IMR-90 (cell line): ENCODE data around the gene TCF3. TPM values are rescaled to one million over a fixed set of nuclear protein-coding genes. Genes with fewer than 3 reads are reported as not detected.

ENCODE experiments used
- ATAC-seq: fragments of 200-7000 bp; cut with Tn5 transposase; 2 replicates; pipeline ENCODE4 v1.9.1; 2020; ENCODE audit warnings: low read depth, mild to moderate bottlenecking, moderate library complexity
- BruUV-seq: library from RNA; stranded (reverse); fragments of 400-500 nt; replicated peaks from 2 replicates; lab custom pipeline; 2021; lab: Mats Ljungman, UMichigan
- CTCF ChIA-PET: fragments of 300-600 bp; formaldehyde crosslinking; extraction: SDS; loops from one replicate; lab custom pipeline; 2021; ENCODE audit warnings: antibody characterized with exemption; lab: Yijun Ruan, JAX
- POLR2A ChIA-PET: fragments of 300-600 bp; sonication (Branson Sonifier 250); formaldehyde crosslinking; loops from one replicate; lab custom pipeline; 2022; ENCODE audit warnings: antibody characterized with exemption; ENCODE audit not compliant: unreplicated experiment; lab: Charles Lee
- DNase-seq: peaks from one replicate; pipeline ENCODE4 v3.0.0; 2013
- H2AFZ ChIP-seq: replicated peaks from 2 replicates; pipeline ENCODE3; 2013; ENCODE audit warnings: low read length, mild to moderate bottlenecking; ENCODE audit not compliant: poor library complexity
- H2AK5ac ChIP-seq: 2 replicates; pipeline ENCODE4 v1.6.1; 2013; ENCODE audit warnings: low read depth, low read length, inconsistent platforms
- H2AK9ac ChIP-seq: replicated peaks from 2 replicates; pipeline ENCODE3; 2013; ENCODE audit warnings: mild to moderate bottlenecking, low read depth, low read length, moderate library complexity; ENCODE audit not compliant: poor library complexity
- H2BK120ac ChIP-seq: 2 replicates; pipeline ENCODE4 v1.6.1; 2013; ENCODE audit warnings: low read depth, low read length, inconsistent platforms
- H2BK15ac ChIP-seq: 3 replicates; pipeline ENCODE4 v1.6.1; 2013; ENCODE audit warnings: low read depth, low read length, inconsistent platforms
- H2BK20ac ChIP-seq: 2 replicates; pipeline ENCODE4 v1.6.1; 2013; ENCODE audit warnings: low read depth, mild to moderate bottlenecking, inconsistent platforms, low read length, moderate library complexity
- H2BK5ac ChIP-seq: 2 replicates; pipeline ENCODE4 v1.6.1; 2013; ENCODE audit warnings: mild to moderate bottlenecking, low read depth, low read length, inconsistent platforms; ENCODE audit not compliant: poor library complexity, severe bottlenecking
- H3K14ac ChIP-seq: replicated peaks from 2 replicates; pipeline ENCODE4 v1.6.1; 2013; ENCODE audit warnings: low read depth, low read length, inconsistent platforms
- H3K18ac ChIP-seq: 2 replicates; pipeline ENCODE4 v1.6.1; 2013; ENCODE audit warnings: low read depth, low read length, control low read depth
- H3K23ac ChIP-seq: 2 replicates; pipeline ENCODE4 v1.6.1; 2013; ENCODE audit warnings: low read depth, low read length, inconsistent platforms
- H3K27ac ChIP-seq: 2 replicates; pipeline ENCODE4 v1.5.1; 2013; ENCODE audit warnings: mild to moderate bottlenecking, control low read depth, low read length; ENCODE audit not compliant: insufficient read depth
- H3K27me3 ChIP-seq: 2 replicates; pipeline ENCODE4 v1.6.1; 2013; ENCODE audit warnings: low read length; ENCODE audit not compliant: control insufficient read depth, insufficient read depth
- H3K36me3 ChIP-seq: 2 replicates; pipeline ENCODE4 v1.6.1; 2013; ENCODE audit warnings: low read length, mixed read lengths; ENCODE audit not compliant: control insufficient read depth, insufficient read depth
- H3K4ac ChIP-seq: 2 replicates; pipeline ENCODE4 v1.6.1; 2013; ENCODE audit warnings: low read depth, low read length, inconsistent platforms
- H3K4me1 ChIP-seq: 2 replicates; pipeline ENCODE4 v1.6.1; 2013; ENCODE audit warnings: low read length, mixed read lengths; ENCODE audit not compliant: control insufficient read depth, insufficient read depth
- H3K4me2 ChIP-seq: 2 replicates; pipeline ENCODE4 v1.6.1; 2013; ENCODE audit warnings: low read depth, mild to moderate bottlenecking, control low read depth, low read length, moderate library complexity
- H3K4me3 ChIP-seq: 2 replicates; pipeline ENCODE4 v1.5.1; 2013; ENCODE audit warnings: low read depth, mild to moderate bottlenecking, control low read depth, low read length, moderate library complexity; ENCODE audit not compliant: insufficient read depth
- H3K56ac ChIP-seq: 2 replicates; pipeline ENCODE4 v1.6.1; 2013; ENCODE audit warnings: low read length, inconsistent platforms; ENCODE audit not compliant: insufficient read depth; ENCODE audit errors: extremely low read depth
- H3K79me1 ChIP-seq, 2 experiments: 2 replicates each; pipeline ENCODE4 v1.6.1; 2013; ENCODE audit warnings: low read length in 2 of 2, inconsistent platforms in 1 of 2, low read depth in 1 of 2
- H3K9ac ChIP-seq: 2 replicates; pipeline ENCODE4 v1.6.1; 2013; ENCODE audit warnings: low read depth, low read length, control low read depth
- H3K9me1 ChIP-seq: 2 replicates; pipeline ENCODE4 v1.6.1; 2013; ENCODE audit warnings: low read length, inconsistent platforms; ENCODE audit not compliant: insufficient read depth
- H3K9me3 ChIP-seq: 2 replicates; pipeline ENCODE4 v1.6.1; 2013; ENCODE audit warnings: low read length; ENCODE audit not compliant: control insufficient read depth, insufficient read depth
- H4K20me1 ChIP-seq: 2 replicates; pipeline ENCODE4 v1.6.1; 2013; ENCODE audit warnings: low read length, inconsistent platforms; ENCODE audit not compliant: insufficient read depth
- H4K5ac ChIP-seq: 2 replicates; pipeline ENCODE4 v1.6.1; 2013; ENCODE audit warnings: mild to moderate bottlenecking, low read depth, low read length, control low read depth
- H4K8ac ChIP-seq, 2 experiments: 2 replicates each; pipeline ENCODE4 v1.6.1; 2013; ENCODE audit warnings: low read depth in 2 of 2, low read length in 2 of 2, control low read depth in 1 of 2, inconsistent platforms in 1 of 2
- H4K91ac ChIP-seq: 2 replicates; pipeline ENCODE4 v1.6.1; 2013; ENCODE audit warnings: low read depth, low read length, inconsistent platforms; ENCODE audit not compliant: insufficient read depth
- MXI1 ChIP-seq: IDR thresholded peaks from 2 replicates; pipeline ENCODE4 v1.6.1; 2012; ENCODE audit warnings: low read depth, mild to moderate bottlenecking, low read length, moderate library complexity, borderline replicate concordance
- WGBS, 2 experiments: methylation state at CpG; one replicate each; pipeline versions ENCODE4 v1.1.5 to v1.1.7; 2013; ENCODE audit warnings: missing lambda C conversion rate in 2 of 2; ENCODE audit not compliant: insufficient read length in 1 of 2; ENCODE audit errors: extremely low coverage in 2 of 2; 5-methylcytosine and 5-hydroxymethylcytosine counted together
- dilution Hi-C: fragments of 300-500 bp; cut with HindIII; formaldehyde crosslinking; loops from one replicate; pipeline ENCODE4 v1.14.3; 2018; ENCODE audit warnings: low sequenced_read_pairs; ENCODE audit not compliant: unreplicated experiment
- in situ Hi-C: fragments of 300-500 bp; cut with MboI; formaldehyde crosslinking; loops from 3 replicates; pipeline ENCODE4 v1.14.3; 2019; ENCODE audit warnings: low sequenced_read_pairs, inconsistent platforms, mixed read lengths
- intact Hi-C: fragments of 100-400 bp; cut with micrococcal nuclease; formaldehyde crosslinking; loops from 2 replicates; pipeline ENCODE4 v1.10.0; 2022
- polyA plus RNA-seq, 3 experiments: library from polyadenylated mRNA; depleted of rRNA; stranded (reverse); fragments of >200 nt; gene quantifications; 2 replicates each; pipeline ENCODE4 v1.2.3, GENCODE V29; 2012; ENCODE audit warnings: low replicate concordance in 1 of 3
- total RNA-seq: library from RNA; depleted of rRNA; stranded (reverse); fragments of >200 nt; gene quantifications from 2 replicates; pipeline ENCODE4 v1.2.3, GENCODE V29; 2012
- TF ChIP-seq, protein P1 (sequence below): fragments of 150-350 bp; IDR thresholded peaks from 2 replicates; pipeline ENCODE4 v1.6.1; 2016; ENCODE audit warnings: low read depth, mild to moderate bottlenecking, low read length, moderate library complexity, borderline replicate concordance
- TF ChIP-seq, protein P2 (sequence below): fragments of 150-350 bp; IDR thresholded peaks from 2 replicates; pipeline ENCODE4 v1.6.1; 2017; ENCODE audit warnings: mild to moderate bottlenecking, antibody characterized with exemption, low read length, low read depth
- TF ChIP-seq, protein P3 (sequence below): conservative IDR thresholded peaks from 2 replicates; pipeline ENCODE4 v1.5.1; 2012; ENCODE audit warnings: mild to moderate bottlenecking, low read depth, low read length, improper control_type of control experiment

TCF3 gene
- total and polyA plus RNA-seq, 2 of the 4 experiments (the other 2 are of a cell fraction), result 29.9 to 127 TPM

DNA sequence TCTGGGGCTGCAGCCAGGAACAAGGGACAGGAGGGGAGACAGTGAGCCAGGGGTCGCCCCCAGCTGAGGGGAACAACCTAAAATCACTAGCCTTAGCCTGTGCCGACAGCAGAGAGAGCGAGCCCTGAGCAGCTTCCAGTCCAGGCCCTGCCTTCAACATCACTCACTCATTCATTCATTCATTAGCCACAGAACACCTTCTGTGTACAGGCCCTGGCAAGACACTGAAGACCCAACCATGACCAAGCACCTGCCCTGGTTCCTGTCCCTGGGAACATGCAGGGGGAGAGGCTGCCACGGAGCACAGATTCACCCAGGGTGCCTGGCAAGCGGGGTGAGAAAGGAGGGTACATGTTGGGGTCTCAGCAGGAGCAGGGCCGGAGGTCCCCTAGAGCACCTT, 89.2 kb downstream of the TCF3 start:
- DNase-seq, result no peak
- POLR2A ChIA-PET, result no interaction called here

More for the DNA sequence above, 89.2 kb downstream of the TCF3 start:
- no peak overlapping the region for H3K27ac ChIP-seq
- H2AFZ ChIP-seq, result no peak overlapping the region
- dilution Hi-C loops (no loop called here), intact Hi-C loops (loop anchor here (10.0 kb wide), 1 partner anchor 992 kb away; no protein-coding TSS in a partner anchor), in situ Hi-C loops (no loop called here)
- no peak overlapping the region for H3K14ac ChIP-seq
- no peak for ATAC-seq
- H3K56ac ChIP-seq, result no peak overlapping the region
- H3K9me1 ChIP-seq, result peaks cover 18% of the 10 kb centered on the region
- H3K79me1 ChIP-seq, result peaks cover 5 to 59% of the 10 kb centered on the region in 2 experiments; a peak in 3 of 4 replicates
- H3K23ac ChIP-seq, result no peak overlapping the region
- no peak overlapping the region for H3K18ac ChIP-seq
- BruUV-seq, result no TSS peak
- H3K9me3 ChIP-seq, result no peaks in the 10 kb centered on the region
- no peak overlapping the region for H4K5ac ChIP-seq
- H3K9ac ChIP-seq, result no peak overlapping the region
- H3K4me2 ChIP-seq, result no peak overlapping the region
- WGBS, 2 experiments, result 100% methylated on average over 1 of the region's 6 CpGs; no CpG with 5 or more reads in 1 of the 2 experiments
- CTCF ChIA-PET, result no interaction called here
- peaks cover 78% of the 10 kb centered on the region for H4K20me1 ChIP-seq
- no peak overlapping the region for H3K4ac ChIP-seq
- no peak overlapping the region for H2AK5ac ChIP-seq
- H2BK15ac ChIP-seq, result no peak overlapping the region
- no peak overlapping the region for H2AK9ac ChIP-seq
- TF ChIP-seq, protein P1, sequence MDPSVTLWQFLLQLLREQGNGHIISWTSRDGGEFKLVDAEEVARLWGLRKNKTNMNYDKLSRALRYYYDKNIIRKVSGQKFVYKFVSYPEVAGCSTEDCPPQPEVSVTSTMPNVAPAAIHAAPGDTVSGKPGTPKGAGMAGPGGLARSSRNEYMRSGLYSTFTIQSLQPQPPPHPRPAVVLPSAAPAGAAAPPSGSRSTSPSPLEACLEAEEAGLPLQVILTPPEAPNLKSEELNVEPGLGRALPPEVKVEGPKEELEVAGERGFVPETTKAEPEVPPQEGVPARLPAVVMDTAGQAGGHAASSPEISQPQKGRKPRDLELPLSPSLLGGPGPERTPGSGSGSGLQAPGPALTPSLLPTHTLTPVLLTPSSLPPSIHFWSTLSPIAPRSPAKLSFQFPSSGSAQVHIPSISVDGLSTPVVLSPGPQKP, result no peak
- TF ChIP-seq, protein P2, sequence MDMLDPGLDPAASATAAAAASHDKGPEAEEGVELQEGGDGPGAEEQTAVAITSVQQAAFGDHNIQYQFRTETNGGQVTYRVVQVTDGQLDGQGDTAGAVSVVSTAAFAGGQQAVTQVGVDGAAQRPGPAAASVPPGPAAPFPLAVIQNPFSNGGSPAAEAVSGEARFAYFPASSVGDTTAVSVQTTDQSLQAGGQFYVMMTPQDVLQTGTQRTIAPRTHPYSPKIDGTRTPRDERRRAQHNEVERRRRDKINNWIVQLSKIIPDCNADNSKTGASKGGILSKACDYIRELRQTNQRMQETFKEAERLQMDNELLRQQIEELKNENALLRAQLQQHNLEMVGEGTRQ, result no peak
- TF ChIP-seq, protein P3, sequence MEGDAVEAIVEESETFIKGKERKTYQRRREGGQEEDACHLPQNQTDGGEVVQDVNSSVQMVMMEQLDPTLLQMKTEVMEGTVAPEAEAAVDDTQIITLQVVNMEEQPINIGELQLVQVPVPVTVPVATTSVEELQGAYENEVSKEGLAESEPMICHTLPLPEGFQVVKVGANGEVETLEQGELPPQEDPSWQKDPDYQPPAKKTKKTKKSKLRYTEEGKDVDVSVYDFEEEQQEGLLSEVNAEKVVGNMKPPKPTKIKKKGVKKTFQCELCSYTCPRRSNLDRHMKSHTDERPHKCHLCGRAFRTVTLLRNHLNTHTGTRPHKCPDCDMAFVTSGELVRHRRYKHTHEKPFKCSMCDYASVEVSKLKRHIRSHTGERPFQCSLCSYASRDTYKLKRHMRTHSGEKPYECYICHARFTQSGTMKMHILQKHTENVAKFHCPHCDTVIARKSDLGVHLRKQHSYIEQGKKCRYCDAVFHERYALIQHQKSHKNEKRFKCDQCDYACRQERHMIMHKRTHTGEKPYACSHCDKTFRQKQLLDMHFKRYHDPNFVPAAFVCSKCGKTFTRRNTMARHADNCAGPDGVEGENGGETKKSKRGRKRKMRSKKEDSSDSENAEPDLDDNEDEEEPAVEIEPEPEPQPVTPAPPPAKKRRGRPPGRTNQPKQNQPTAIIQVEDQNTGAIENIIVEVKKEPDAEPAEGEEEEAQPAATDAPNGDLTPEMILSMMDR, result no peak
- TF ChIP-seq MXI1, result no peak
- no peak overlapping the region for H4K8ac ChIP-seq
- H3K36me3 ChIP-seq, result peaks cover 11% of the 10 kb centered on the region
- H2BK20ac ChIP-seq, result no peak overlapping the region
- no peak overlapping the region for H2BK5ac ChIP-seq
- H3K4me3 ChIP-seq, result no peak overlapping the region
- peaks cover 8% of the 10 kb centered on the region for H3K4me1 ChIP-seq
- no peak overlapping the region for H2BK120ac ChIP-seq
- H4K91ac ChIP-seq, result no peak overlapping the region
- no peaks in the 10 kb centered on the region for H3K27me3 ChIP-seq
